HepG2 (cell line): ENCODE data around the gene KANSL3. TPM values are rescaled to one million over a fixed set of nuclear protein-coding genes. Genes with fewer than 3 reads are reported as not detected.
A peak's percentile ranks its signal among the peaks of the same experiment; 100 is the strongest.

Source experiments
- AGO2 ChIP-seq: fragments of 200-400 bp; formaldehyde crosslinking; optimal IDR thresholded peaks from 2 replicates; pipeline ENCODE3; 2017; ENCODE audit warnings: mild to moderate bottlenecking, low read depth, low read length, moderate library complexity
- ATF1 ChIP-seq: IDR thresholded peaks from 2 replicates; pipeline ENCODE4 v1.6.1; 2016; ENCODE audit warnings: mild to moderate bottlenecking, control low read depth
- CAMTA2 ChIP-seq: sonication (generic); formaldehyde crosslinking; IDR thresholded peaks from 2 replicates; pipeline ENCODE4 v1.4.0; 2020; ENCODE audit warnings: mild to moderate bottlenecking, missing genetic modification reagents, borderline replicate concordance
- CBX2 ChIP-seq, 2 experiments: fragments of 200-600 bp in 1 of 2; sonication (generic); formaldehyde crosslinking in 1 of 2; IDR thresholded peaks; 2 replicates each; pipeline versions ENCODE4 v1.7.0 to v1.8.1; 2018 to 2022; ENCODE audit warnings: low read depth in 2 of 2, low read length in 1 of 2, mild to moderate bottlenecking in 1 of 2, missing genetic modification reagents in 1 of 2
- CHD2 ChIP-seq: IDR thresholded peaks from 2 replicates; pipeline ENCODE4 v1.6.1; 2011; ENCODE audit warnings: low read depth, low read length, improper control_type of control experiment
- NCOA2 ChIP-seq: sonication (generic); formaldehyde crosslinking; IDR thresholded peaks from 2 replicates; pipeline ENCODE4 v1.8.0; 2022; ENCODE audit warnings: inconsistent platforms
- PHF21A ChIP-seq: sonication (generic); formaldehyde crosslinking; IDR thresholded peaks from 2 replicates; pipeline ENCODE4 v1.5.0; 2020; ENCODE audit warnings: mild to moderate bottlenecking, missing genetic modification reagents
- RARA ChIP-seq: IDR thresholded peaks from 2 replicates; pipeline ENCODE4 v1.6.1; 2016; ENCODE audit warnings: missing genetic modification reagents, missing compliant biosample characterization
- SKI ChIP-seq: fragments of 450-650 bp; IDR thresholded peaks from one replicate; pipeline ENCODE4 v1.6.1; 2018; ENCODE audit warnings: mild to moderate bottlenecking; ENCODE audit not compliant: partially characterized antibody
- SMAD1 ChIP-seq: sonication (generic); formaldehyde crosslinking; IDR thresholded peaks from 2 replicates; pipeline ENCODE4 v1.4.0; 2020; ENCODE audit warnings: missing genetic modification reagents, low read depth, mild to moderate bottlenecking, borderline replicate concordance
- SNRNP70 ChIP-seq: fragments of 200-400 bp; formaldehyde crosslinking; IDR thresholded peaks from 2 replicates; pipeline ENCODE4 v1.6.1; 2017; ENCODE audit warnings: mild to moderate bottlenecking, low read depth, low read length, moderate library complexity
- ZNF367 ChIP-seq: sonication (generic); formaldehyde crosslinking; IDR thresholded peaks from 2 replicates; pipeline ENCODE4 v1.4.0; 2020; ENCODE audit warnings: missing genetic modification reagents, borderline replicate concordance
- ZNF446 ChIP-seq: sonication (generic); formaldehyde crosslinking; IDR thresholded peaks from 2 replicates; pipeline ENCODE4 v1.5.0; 2020; ENCODE audit warnings: mild to moderate bottlenecking, missing genetic modification reagents
- ZNF557 ChIP-seq: sonication (generic); formaldehyde crosslinking; IDR thresholded peaks from 2 replicates; pipeline ENCODE4 v1.4.0; 2020; ENCODE audit warnings: missing genetic modification reagents
- ZNF776 ChIP-seq: sonication (generic); formaldehyde crosslinking; IDR thresholded peaks from 2 replicates; pipeline ENCODE4 v1.4.0; 2020; ENCODE audit warnings: mild to moderate bottlenecking, missing genetic modification reagents
- ZSCAN25 ChIP-seq: sonication (generic); formaldehyde crosslinking; IDR thresholded peaks from 2 replicates; pipeline ENCODE4 v1.8.0; 2022; ENCODE audit warnings: mild to moderate bottlenecking, missing genetic modification reagents
- polyA plus RNA-seq, 8 experiments: library from polyadenylated mRNA; depleted of rRNA in 3 of 8; stranded (reverse) in 7 of 8; unstranded in 1 of 8; fragments of >200 nt; fragmentation: Illumina TruSeq in 4 of 8; extraction: Trizol in 4 of 8; gene quantifications; 2 replicates each; pipeline versions ENCODE4 v1.2.1 to v1.2.3, GENCODE V29; 2011 to 2016; ENCODE audit warnings: low read depth in 4 of 8, missing spikeins in 1 of 8, mixed read lengths in 1 of 8; ENCODE audit not compliant: insufficient read depth in 1 of 8
- total RNA-seq, 5 experiments: library from RNA; depleted of rRNA; stranded (reverse); fragments of >200 nt; fragmentation: Illumina TruSeq; extraction: Trizol; gene quantifications; 2 replicates each; pipeline ENCODE4 v1.2.3, GENCODE V29; 2016; ENCODE audit warnings: low read depth in 1 of 5
- TF ChIP-seq, protein P1 (sequence below), 2 experiments: sonication (generic) in 1 of 2; formaldehyde crosslinking in 1 of 2; IDR thresholded peaks; 2 replicates each; pipeline versions ENCODE4 v1.4.0 to v1.6.1; 2018 to 2020; ENCODE audit warnings: missing genetic modification reagents in 2 of 2, borderline replicate concordance in 1 of 2, low read depth in 1 of 2, mild to moderate bottlenecking in 1 of 2, missing biosample characterization in 1 of 2
- TF ChIP-seq, protein P2 (sequence below), 2 experiments: fragments of 450-650 bp in 1 of 2; sonication (generic) in 1 of 2; formaldehyde crosslinking; IDR thresholded peaks; 2 replicates each; pipeline versions ENCODE4 v1.5.0 to v1.8.0; 2020 to 2022; ENCODE audit warnings: mild to moderate bottlenecking in 1 of 2, missing genetic modification reagents in 1 of 2
- TF ChIP-seq, protein P3 (sequence below): sonication (generic); formaldehyde crosslinking; IDR thresholded peaks from 2 replicates; pipeline ENCODE4 v1.9.0; 2022; ENCODE audit warnings: missing genetic modification reagents, mild to moderate bottlenecking, borderline replicate concordance
- TF ChIP-seq, protein P4 (sequence below): IDR thresholded peaks from 2 replicates; pipeline ENCODE4 v1.6.1; 2016; ENCODE audit warnings: mild to moderate bottlenecking

The KANSL3 gene
- total and polyA plus RNA-seq, 2 of the 13 experiments (the other 11 are each of a cell fraction or from before 2014, with no cell fraction given), result 20.8 to 37.3 TPM

DNA sequence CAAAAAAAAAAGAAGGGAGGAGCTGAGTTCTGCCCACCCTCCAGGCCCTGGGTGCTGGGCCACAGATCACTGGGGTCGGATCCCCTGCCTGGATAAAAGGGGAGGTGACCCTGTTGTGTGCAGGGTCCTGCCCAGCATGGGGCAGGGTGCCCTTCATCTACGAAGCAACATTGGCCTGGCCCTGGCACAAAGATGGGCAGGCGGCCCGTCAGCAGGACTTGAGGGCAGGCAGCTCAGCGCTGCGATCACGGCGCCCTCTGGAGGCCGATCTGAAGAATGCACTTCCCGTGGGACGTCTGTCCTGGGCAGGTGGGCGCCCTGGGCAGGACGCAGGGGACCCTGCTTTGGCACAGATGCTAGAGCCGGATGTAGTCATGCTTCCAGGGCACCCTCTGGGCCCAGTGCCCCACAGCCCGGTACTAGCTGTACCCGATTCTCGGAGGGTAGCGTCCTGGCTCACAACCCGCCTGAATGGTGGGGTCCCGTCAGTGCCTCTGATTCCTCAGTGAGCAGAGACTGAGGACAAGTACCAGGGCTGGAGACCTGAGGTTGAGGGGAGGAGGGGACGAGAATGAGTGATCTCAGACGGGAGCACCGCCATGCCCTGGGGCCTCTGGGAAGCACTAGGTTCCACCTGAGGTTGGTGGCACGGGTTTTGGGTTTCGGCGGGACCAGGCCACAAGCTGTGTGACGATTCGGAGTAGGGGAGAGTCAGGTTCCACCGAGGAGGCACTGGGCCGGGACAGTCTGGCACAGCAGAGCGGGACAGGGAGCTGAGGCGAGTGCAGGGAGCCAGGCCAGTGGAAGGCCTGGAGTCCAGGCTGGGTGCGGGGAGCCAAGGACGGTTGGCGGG is 83.6 kb downstream of the KANSL3 start (continued):
- TF ChIP-seq ZNF776 (no peak), SKI (no peak), ZNF557 (CRISPR knock-in tag) (no peak), CAMTA2 (no peak), NCOA2 (CRISPR knock-in tag) (0 out of 2 replicates have a peak, but pooled peaks have one; percentile 15), PHF21A (CRISPR knock-in tag) (no peak), ZNF446 (CRISPR knock-in tag) (no peak), CHD2 (no peak), SNRNP70 (no peak), ATF1 (CRISPR knock-in tag) (no peak), ZSCAN25 (CRISPR knock-in tag) (no peak), CBX2 (IDR thresholded peaks at IDR 0.05; ENCODE audit: low read depth, low read length) (no peak), CBX2 (CRISPR knock-in tag; IDR thresholded peaks at IDR 0.05; ENCODE audit: low read depth) (peak; percentile 63; the same call in 1 of the 2 replicates), ZNF367 (CRISPR knock-in tag) (no peak), RARA (CRISPR knock-in tag) (no peak), SMAD1 (CRISPR knock-in tag) (peak; percentile 86; the same call in 1 of the 2 replicates), AGO2 (no peak)
- TF ChIP-seq, protein P1, sequence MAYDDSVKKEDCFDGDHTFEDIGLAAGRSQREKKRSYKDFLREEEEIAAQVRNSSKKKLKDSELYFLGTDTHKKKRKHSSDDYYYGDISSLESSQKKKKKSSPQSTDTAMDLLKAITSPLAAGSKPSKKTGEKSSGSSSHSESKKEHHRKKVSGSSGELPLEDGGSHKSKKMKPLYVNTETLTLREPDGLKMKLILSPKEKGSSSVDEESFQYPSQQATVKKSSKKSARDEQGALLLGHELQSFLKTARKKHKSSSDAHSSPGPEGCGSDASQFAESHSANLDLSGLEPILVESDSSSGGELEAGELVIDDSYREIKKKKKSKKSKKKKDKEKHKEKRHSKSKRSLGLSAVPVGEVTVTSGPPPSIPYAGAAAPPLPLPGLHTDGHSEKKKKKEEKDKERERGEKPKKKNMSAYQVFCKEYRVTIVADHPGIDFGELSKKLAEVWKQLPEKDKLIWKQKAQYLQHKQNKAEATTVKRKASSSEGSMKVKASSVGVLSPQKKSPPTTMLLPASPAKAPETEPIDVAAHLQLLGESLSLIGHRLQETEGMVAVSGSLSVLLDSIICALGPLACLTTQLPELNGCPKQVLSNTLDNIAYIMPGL (CRISPR knock-in tag; IDR thresholded peaks at IDR 0.05; ENCODE audit: borderline replicate concordance in 1 of 2, low read depth in 1 of 2), result peak; percentile 80 to 82
- TF ChIP-seq, protein P2, sequence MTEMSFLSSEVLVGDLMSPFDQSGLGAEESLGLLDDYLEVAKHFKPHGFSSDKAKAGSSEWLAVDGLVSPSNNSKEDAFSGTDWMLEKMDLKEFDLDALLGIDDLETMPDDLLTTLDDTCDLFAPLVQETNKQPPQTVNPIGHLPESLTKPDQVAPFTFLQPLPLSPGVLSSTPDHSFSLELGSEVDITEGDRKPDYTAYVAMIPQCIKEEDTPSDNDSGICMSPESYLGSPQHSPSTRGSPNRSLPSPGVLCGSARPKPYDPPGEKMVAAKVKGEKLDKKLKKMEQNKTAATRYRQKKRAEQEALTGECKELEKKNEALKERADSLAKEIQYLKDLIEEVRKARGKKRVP (CRISPR knock-in tag; IDR thresholded peaks at IDR 0.05), result no peak
- TF ChIP-seq, protein P3, sequence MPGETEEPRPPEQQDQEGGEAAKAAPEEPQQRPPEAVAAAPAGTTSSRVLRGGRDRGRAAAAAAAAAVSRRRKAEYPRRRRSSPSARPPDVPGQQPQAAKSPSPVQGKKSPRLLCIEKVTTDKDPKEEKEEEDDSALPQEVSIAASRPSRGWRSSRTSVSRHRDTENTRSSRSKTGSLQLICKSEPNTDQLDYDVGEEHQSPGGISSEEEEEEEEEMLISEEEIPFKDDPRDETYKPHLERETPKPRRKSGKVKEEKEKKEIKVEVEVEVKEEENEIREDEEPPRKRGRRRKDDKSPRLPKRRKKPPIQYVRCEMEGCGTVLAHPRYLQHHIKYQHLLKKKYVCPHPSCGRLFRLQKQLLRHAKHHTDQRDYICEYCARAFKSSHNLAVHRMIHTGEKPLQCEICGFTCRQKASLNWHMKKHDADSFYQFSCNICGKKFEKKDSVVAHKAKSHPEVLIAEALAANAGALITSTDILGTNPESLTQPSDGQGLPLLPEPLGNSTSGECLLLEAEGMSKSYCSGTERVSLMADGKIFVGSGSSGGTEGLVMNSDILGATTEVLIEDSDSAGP (CRISPR knock-in tag), result peak; percentile 62; the same call in 1 of the 2 replicates
- TF ChIP-seq, protein P4, sequence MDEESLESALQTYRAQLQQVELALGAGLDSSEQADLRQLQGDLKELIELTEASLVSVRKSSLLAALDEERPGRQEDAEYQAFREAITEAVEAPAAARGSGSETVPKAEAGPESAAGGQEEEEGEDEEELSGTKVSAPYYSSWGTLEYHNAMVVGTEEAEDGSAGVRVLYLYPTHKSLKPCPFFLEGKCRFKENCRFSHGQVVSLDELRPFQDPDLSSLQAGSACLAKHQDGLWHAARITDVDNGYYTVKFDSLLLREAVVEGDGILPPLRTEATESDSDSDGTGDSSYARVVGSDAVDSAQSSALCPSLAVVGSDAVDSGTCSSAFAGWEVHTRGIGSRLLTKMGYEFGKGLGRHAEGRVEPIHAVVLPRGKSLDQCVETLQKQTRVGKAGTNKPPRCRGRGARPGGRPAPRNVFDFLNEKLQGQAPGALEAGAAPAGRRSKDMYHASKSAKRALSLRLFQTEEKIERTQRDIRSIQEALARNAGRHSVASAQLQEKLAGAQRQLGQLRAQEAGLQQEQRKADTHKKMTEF, result no peak
